Activated T-cell treated with anti-CD3 and anti-CD28 coated beads for 4 hours (primary cell): ENCODE data around the gene KIF1A.

ENCODE experiments used
- DNase-seq: peaks from one replicate; pipeline ENCODE4 v3.0.0-alpha.2; 2020

KIF1A gene

GRCh38 chr2:240798327-240798905 lies 21.6 kb downstream of the KIF1A start:
- DNase-seq: no peak

- DNase-seq: no peak
Observed at GRCh38 chr2:240797914-240798313, 22.1 kb downstream of the KIF1A start.

- no peak for DNase-seq
Observed at GRCh38 chr2:240797500-240797895, 22.5 kb downstream of the KIF1A start.

GRCh38 chr2:240796543-240797499 lies 23.2 kb downstream of the KIF1A start:
- no peak for DNase-seq

- DNase-seq: no peak
Observed at GRCh38 chr2:240795916-240796510, 24.0 kb downstream of the KIF1A start.

GRCh38 chr2:240795454-240795853 lies 24.6 kb downstream of the KIF1A start:
- DNase-seq: no peak

- DNase-seq: no peak
Observed at GRCh38 chr2:240794178-240794721, 25.8 kb downstream of the KIF1A start.

- DNase-seq: no peak
Observed at GRCh38 chr2:240793313-240794177, 26.5 kb downstream of the KIF1A start.

GRCh38 chr2:240792629-240793312 lies 27.2 kb downstream of the KIF1A start:
- DNase-seq: no peak

- no peak for DNase-seq
Observed at GRCh38 chr2:240791821-240792628, 28.0 kb downstream of the KIF1A start.

GRCh38 chr2:240791221-240791800 lies 28.7 kb downstream of the KIF1A start:
- DNase-seq: no peak

- no peak for DNase-seq
Observed at GRCh38 chr2:240790370-240791220, 29.4 kb downstream of the KIF1A start.

- DNase-seq: no peak
Observed at GRCh38 chr2:240789501-240790369, 30.3 kb downstream of the KIF1A start.

- DNase-seq: no peak
Observed at GRCh38 chr2:240789051-240789453, 31.0 kb downstream of the KIF1A start.

GRCh38 chr2:240788482-240788881 lies 31.5 kb downstream of the KIF1A start:
- no peak for DNase-seq

GRCh38 chr2:240787521-240788472 lies 32.2 kb downstream of the KIF1A start:
- no peak for DNase-seq

- DNase-seq: no peak
Observed at GRCh38 chr2:240786871-240787311, 33.1 kb downstream of the KIF1A start.
